Tibial artery (tissue), 4 donors: ENCODE results near the gene ARHGAP15.

ENCODE experiments used
- DNase-seq, 2 donors: peaks; one replicate each; pipeline ENCODE4 v3.0.0-alpha.2; 2019
- H3K27ac ChIP-seq, 2 donors: fragments of 200-600 bp; sonication (generic) in 1 of 2; 1 replicate in 1 of 2; 2 replicates in 1 of 2; pipeline ENCODE4 v1.5.1; 2018 to 2019; ENCODE audit warnings: mild to moderate bottlenecking in 1 of 2
- H3K27me3 ChIP-seq, 2 donors: fragments of 200-600 bp; sonication (generic) in 1 of 2; one replicate each; pipeline versions ENCODE4 v1.5.1 to v1.6.0; 2016 to 2019
- H3K36me3 ChIP-seq, 3 donors: fragments of 200-600 bp; sonication (generic) in 2 of 3; one replicate each; pipeline ENCODE4 v1.5.1; 2016 to 2019; ENCODE audit warnings: mild to moderate bottlenecking in 2 of 3
- H3K4me1 ChIP-seq, 4 donors: fragments of 200-600 bp; sonication (generic) in 2 of 4; 1 replicate in 3 of 4; 2 replicates in 1 of 4; pipeline ENCODE4 v1.5.1; 2016 to 2019
- H3K4me3 ChIP-seq, 2 donors: fragments of 200-600 bp; sonication (generic) in 1 of 2; 1 replicate in 1 of 2; 2 replicates in 1 of 2; pipeline ENCODE4 v1.5.1; 2018 to 2019; ENCODE audit warnings: mild to moderate bottlenecking in 2 of 2
- H3K9me3 ChIP-seq, 3 donors: fragments of 200-600 bp; sonication (generic) in 1 of 3; one replicate each; pipeline ENCODE4 v1.5.1; 2016 to 2019
- CTCF ChIP-seq, 2 experiments: fragments of 200-600 bp in 1 of 2; fragments of 450-650 bp in 1 of 2; IDR thresholded peaks; one replicate each; pipeline ENCODE4 v1.5.1; 2017 to 2019; ENCODE audit warnings: antibody characterized with exemption in 2 of 2, mild to moderate bottlenecking in 1 of 2, moderate library complexity in 1 of 2
- intact Hi-C: fragments of 100-400 bp; cut with DNase I; formaldehyde crosslinking; loops from one replicate; pipeline ENCODE4 v1.15.0; 2023; ENCODE audit warnings: low total_unique reads

Gene ARHGAP15

GRCh38 chr2:143497726-143498125, 368.5 kb downstream of the ARHGAP15 start:
- H3K27ac ChIP-seq, result no peak overlapping the region
- intact Hi-C loops, result no loop called here
- no peaks in the 10 kb centered on the region for H3K36me3 ChIP-seq
- no peak for TF ChIP-seq CTCF (IDR thresholded peaks at IDR 0.05)
- no peaks in the 10 kb centered on the region for H3K9me3 ChIP-seq
- no peak overlapping the region for H3K4me3 ChIP-seq
- H3K4me1 ChIP-seq, result no peaks in the 10 kb centered on the region
- no peaks in the 10 kb centered on the region for H3K27me3 ChIP-seq
- no peak for DNase-seq

- H3K27me3 ChIP-seq, result no peaks in the 10 kb centered on the region
- no peak for TF ChIP-seq CTCF (IDR thresholded peaks at IDR 0.05)
- no peaks in the 10 kb centered on the region for H3K4me1 ChIP-seq
- no peak overlapping the region for H3K4me3 ChIP-seq
- no peaks in the 10 kb centered on the region for H3K36me3 ChIP-seq
- H3K9me3 ChIP-seq, result no peaks in the 10 kb centered on the region
- no peak overlapping the region for H3K27ac ChIP-seq
- intact Hi-C loops, result no loop called here
- no peak for DNase-seq
Measured at GRCh38 chr2:143498496-143498895, 369.3 kb downstream of the ARHGAP15 start.

DNA sequence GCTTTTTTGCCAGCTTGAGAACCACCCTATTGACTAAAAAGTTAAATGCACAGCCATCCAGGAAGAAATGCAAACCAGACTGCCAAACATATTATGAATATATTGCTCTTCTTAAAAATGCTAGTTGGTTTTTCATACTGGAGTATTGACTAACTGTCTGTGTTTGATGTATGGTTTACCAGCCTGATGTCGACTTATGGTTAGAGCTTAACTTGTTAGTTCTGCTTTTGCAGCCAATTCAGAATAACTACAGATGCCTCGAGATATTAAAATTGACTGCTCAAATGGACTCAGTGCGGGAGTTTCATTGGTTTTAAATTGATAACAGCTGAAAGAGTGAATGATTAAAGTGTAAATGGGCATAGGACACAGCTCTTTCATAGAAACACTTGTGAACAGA, 369.8 kb downstream of the ARHGAP15 start:
- no peak for DNase-seq
- Histone ChIP-seq H3K27me3 (no peaks in the 10 kb centered on the region), H3K4me1 (no peaks in the 10 kb centered on the region), H3K9me3 (no peaks in the 10 kb centered on the region), H3K36me3 (no peaks in the 10 kb centered on the region), H3K4me3 (no peak overlapping the region), H3K27ac (no peak overlapping the region)
- intact Hi-C loops, result no loop called here
- no peak for TF ChIP-seq CTCF (IDR thresholded peaks at IDR 0.05)

GRCh38 chr2:143501106-143501676, 372.0 kb downstream of the ARHGAP15 start:
- Histone ChIP-seq H3K36me3 (no peaks in the 10 kb centered on the region), H3K4me3 (no peak overlapping the region), H3K27me3 (no peaks in the 10 kb centered on the region), H3K27ac (no peak overlapping the region), H3K4me1 (no peaks in the 10 kb centered on the region), H3K9me3 (no peaks in the 10 kb centered on the region)
- TF ChIP-seq CTCF (IDR thresholded peaks at IDR 0.05), result no peak
- intact Hi-C loops, result no loop called here
- DNase-seq, result no peak

DNA sequence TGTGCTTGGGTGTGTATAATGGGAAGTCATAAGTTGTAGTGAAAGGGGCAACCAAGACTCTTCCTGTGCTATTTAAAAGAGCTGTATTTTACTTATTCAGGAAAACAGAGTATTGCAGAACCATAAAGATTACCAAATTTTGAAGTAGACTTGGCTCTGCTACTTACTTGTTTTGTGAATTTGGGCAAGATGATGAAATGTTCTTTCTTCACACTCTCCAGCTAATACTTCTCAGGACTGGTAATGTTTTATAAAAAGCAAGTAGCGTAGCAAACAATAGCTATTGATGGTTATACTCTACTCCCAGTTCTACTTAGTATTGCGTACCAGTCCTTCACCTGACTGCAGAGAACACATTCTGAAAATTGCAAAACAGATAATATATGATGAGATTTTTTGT, 374.1 kb downstream of the ARHGAP15 start:
- no peak overlapping the region for H3K4me3 ChIP-seq
- no peaks in the 10 kb centered on the region for H3K9me3 ChIP-seq
- intact Hi-C loops, result no loop called here
- H3K27me3 ChIP-seq, result no peaks in the 10 kb centered on the region
- H3K4me1 ChIP-seq, result no peaks in the 10 kb centered on the region
- TF ChIP-seq CTCF (IDR thresholded peaks at IDR 0.05), result no peak
- no peak overlapping the region for H3K27ac ChIP-seq
- no peak for DNase-seq
- no peaks in the 10 kb centered on the region for H3K36me3 ChIP-seq

DNA sequence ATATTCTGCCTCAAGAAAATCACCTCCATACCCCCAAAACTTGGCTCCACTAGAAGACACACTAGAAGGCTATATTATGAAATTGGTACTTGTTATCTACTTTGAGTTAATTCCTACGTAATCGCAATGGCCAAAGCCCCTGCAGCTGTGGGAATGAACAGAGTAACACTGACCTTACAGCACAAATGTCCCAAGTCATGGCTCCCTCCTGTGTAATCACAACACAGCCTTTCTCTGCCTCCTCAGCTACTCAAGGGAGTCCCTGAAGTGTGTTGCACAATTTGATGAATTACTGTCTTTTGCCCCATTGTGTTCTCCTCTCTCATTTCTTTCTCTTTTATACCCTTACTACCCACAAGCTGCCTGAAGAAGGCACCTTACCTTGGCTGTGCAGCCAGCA, 375.2 kb downstream of the ARHGAP15 start:
- no peaks in the 10 kb centered on the region for H3K36me3 ChIP-seq
- no peak overlapping the region for H3K4me3 ChIP-seq
- H3K4me1 ChIP-seq, result no peaks in the 10 kb centered on the region
- H3K27ac ChIP-seq, result no peak overlapping the region
- intact Hi-C loops, result no loop called here
- H3K9me3 ChIP-seq, result no peaks in the 10 kb centered on the region
- TF ChIP-seq CTCF (IDR thresholded peaks at IDR 0.05), result no peak
- no peaks in the 10 kb centered on the region for H3K27me3 ChIP-seq
- no peak for DNase-seq
